ENCODE measurements around the gene ZNF227. TPM values are rescaled to one million over a fixed set of nuclear protein-coding genes. Genes with fewer than 3 reads are reported as not detected.
"Not testable (repeated sequence)": the region's sequence is repeated elsewhere in the genome, so short reads cannot be mapped to it uniquely, and the experiment has no call there.

ZNF227 gene
- 10 to 100 TPM in 11 of 12 donors, not detected in 1; 13.8 to 18.0 (median 15.4) TPM for polyA plus RNA-seq (ENCODE audit: insufficient read length in 12 of 12)
- long read RNA-seq, donor 1, partial matches to known transcripts = 0 of 4 reads
- long read RNA-seq, donor 1, other reads (novel, unspliced or antisense) = 0 of 4 reads
- long read RNA-seq, donor 2, partial matches to known transcripts = 0 of 3 reads
- long read RNA-seq, donor 2, other reads (novel, unspliced or antisense) = 0 of 3 reads
- long read RNA-seq, donor 3, partial matches to known transcripts = 0 of 1 reads
- long read RNA-seq, donor 3, other reads (novel, unspliced or antisense) = 0 of 1 reads
- long read RNA-seq, donor 4 = 0 reads
- long read RNA-seq, donor 5, partial matches to known transcripts = 0 of 1 reads
- long read RNA-seq, donor 5, other reads (novel, unspliced or antisense) = 0 of 1 reads
- long read RNA-seq, donor 6 = 0 reads
- long read RNA-seq, donor 7 = 0 reads
- long read RNA-seq, donor 8, partial matches to known transcripts = 0 of 1 reads
- long read RNA-seq, donor 8, other reads (novel, unspliced or antisense) = 0 of 1 reads
- long read RNA-seq, donor 9 = 0 reads
- long read RNA-seq, donor 10, partial matches to known transcripts = 0 of 1 reads
- long read RNA-seq, donor 10, other reads (novel, unspliced or antisense) = 0 of 1 reads
- long read RNA-seq, donor 11, partial matches to known transcripts = 0 of 1 reads
- long read RNA-seq, donor 11, other reads (novel, unspliced or antisense) = 0 of 1 reads

DNA sequence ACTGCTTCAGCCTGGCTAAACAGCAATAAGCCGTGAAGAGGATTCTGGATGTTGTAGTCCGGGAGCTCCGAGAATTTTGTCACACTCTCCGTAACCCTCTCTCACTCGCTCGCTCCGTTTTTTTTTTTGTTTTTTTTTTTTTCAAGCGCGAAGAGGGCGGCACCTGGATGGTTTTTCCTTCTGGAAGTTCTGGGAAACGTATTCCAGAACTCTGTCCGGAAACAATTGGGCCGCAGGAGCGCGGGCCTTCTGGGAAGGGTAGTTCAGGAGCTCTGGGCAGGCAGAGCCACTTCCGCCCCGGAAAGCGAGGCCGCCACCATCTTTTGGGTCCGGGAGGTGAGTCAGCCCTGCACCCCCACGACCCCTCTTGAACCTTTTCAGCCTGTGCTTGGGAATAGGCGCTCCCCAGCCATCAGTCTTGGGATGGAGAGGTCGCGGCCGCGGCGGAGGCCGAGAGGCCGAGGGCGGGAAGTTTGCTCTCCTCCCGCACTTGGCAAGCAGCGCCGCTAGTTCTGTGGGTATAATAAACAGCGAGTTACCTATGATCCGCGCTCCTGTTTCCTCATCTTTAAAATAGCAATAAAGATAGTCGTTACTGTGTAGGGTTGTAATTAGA is at the start of gene ZNF227:
Gene ZNF227, plus strand, starts transcription at position 283 of the 616 bp plus-strand sequence. CDS start 5,261 bp downstream, outside the sequence.
- peak; percentile 95 for DNase-seq

DNA sequence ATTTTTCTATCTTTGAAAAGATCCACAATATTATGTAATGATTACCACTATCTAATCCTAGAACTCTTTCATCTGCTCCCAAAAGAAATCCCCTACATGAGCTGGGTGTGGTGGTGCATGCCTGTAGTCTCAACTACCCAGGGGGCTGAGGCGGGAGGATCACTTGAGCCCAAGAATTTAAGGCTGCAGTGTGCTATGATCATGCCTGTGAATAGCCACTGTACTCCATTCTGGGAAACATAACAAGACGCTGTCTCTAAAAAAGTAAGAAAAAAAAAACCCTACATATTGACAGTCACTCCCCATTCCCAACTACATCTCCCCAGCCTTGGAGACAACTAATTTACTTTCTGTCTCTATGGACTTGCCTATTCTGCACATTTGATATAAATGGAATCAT is 48.5 kb upstream of the ZNF227 start:
- no peak for DNase-seq

DNA sequence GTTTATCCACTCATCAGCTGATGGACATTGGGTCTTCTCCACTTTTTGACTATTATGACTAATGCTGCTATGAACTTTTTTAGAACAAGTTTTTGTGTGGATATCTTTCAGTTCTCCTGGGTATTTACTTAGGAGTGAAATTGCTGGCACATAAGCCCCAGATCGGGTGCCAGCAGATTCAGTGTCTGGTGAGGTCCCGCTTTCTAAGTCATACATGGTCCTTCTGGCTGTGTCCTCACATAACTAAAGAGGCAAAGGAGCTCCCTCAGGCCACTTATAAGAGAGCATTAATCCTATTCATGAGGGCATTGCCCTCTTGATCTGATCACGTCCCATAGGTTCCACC is 48.0 kb upstream of the ZNF227 start:
- no peak for DNase-seq

DNA sequence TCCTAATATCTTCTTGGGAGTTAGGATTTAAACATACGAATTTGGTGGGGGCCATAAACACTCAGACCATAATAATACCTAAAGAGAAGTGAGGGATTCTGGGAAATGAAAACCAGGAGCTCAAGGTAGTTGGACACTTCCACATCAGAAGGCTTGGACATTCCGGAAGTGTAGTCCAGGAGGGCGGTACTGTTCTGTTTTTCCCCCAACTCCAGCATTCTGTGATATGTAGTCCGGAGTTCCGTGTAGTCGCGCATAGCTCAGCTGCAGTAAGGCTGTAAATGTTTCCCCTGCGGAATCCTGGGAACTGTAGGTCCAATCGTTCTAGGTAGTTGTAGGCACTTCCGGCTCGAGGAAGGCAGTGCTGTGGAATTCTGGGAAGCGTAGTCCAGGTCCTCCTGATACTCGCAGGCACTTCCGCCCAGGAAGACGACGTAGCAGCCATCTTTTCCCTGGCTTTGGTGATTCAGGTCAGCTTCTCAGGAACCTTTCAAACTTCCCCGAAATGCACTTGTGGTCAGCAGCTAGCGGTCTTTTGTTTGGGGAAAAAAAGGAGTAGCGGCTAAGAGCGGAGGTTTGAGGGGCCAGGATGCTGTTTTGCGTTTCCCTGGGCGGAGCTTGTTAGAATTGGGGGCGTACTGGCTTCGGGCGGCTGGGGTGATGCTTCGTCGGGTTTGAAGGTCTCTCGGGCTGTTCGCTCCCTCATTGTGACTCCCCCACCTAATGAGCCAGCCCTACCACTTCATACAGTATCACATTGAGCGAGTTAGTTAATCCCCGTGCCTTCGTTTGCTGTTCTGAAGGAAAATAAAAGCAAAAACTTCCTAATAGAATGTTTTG is 47.4 kb upstream of the ZNF227 start, which contains the start of gene ZNF226:
Gene ZNF226, plus strand, starts transcription at position 428 of the 840 bp plus-strand sequence. CDS start 4,981 bp downstream, outside the sequence.
- DNase-seq = peak; percentile 97

DNA sequence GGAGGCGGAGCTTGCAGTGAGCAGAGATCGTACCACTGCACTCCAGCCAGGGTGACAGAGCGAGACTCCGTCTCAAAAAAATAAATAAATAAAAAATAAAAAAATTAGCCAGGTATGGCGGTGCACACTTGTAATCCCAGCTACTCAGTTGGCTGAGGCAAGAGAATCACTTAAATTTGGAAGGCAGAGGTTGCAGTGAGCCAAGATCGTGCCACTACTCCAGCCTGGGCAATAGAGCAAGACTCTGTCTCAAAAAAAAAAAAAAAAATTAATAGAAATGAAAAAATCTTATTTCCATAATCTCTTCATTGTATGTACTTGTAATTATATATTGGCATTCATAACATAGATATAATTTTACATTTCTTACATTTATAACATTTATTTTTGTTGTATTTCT is 41.7 kb upstream of the ZNF227 start:
- not testable (repeated sequence) for DNase-seq

DNA sequence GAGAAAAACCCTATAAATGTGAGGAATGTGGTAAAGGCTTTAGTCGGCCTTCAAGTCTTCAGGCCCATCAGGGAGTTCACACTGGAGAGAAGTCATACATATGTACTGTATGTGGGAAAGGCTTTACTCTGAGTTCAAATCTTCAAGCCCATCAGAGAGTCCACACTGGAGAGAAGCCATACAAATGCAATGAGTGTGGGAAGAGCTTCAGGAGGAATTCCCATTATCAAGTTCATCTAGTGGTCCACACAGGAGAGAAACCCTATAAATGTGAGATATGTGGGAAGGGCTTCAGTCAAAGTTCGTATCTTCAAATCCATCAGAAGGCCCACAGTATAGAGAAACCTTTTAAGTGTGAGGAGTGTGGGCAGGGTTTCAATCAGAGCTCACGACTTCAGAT is 35.7 kb upstream of the ZNF227 start:
- DNase-seq = no peak

DNA sequence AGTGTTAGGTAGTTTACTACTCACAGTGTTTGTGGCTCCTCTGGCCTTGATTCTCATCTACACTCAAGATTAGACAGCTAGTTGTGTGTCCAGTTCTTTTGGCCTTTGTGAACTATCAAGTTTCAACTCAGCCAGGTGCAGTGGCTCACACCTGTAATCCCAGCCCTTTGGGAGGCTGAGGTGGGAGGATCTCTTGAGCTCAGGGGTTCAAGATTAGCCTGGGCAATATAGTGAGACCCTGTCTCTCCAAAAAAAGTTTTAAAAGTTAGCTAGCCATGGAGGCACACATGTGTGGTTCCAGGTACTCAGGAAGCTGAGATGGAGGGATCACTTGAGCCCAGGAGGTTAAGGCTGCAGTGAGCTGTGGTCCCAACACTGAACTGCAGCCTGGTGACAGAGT is 31.4 kb upstream of the ZNF227 start:
- DNase-seq = no peak

DNA sequence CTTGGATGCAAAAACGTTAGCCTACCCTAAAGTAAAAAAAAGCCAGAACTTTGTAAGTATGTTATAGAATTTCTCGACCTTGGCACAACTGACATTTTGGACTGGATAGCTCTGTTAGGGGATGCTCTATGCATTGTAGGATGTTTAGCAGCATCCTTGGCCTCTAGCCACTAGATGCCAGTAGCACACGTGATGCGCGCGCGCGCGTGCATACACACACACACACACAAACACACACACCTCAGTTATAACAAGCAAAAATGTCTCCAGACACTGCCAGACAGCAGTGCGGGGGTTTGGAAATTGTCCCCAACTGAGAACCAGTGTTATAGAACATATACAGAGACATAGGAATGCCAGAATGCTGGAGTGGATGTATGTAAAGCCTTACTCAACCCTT is 30.2 kb upstream of the ZNF227 start:
- no peak for DNase-seq

DNA sequence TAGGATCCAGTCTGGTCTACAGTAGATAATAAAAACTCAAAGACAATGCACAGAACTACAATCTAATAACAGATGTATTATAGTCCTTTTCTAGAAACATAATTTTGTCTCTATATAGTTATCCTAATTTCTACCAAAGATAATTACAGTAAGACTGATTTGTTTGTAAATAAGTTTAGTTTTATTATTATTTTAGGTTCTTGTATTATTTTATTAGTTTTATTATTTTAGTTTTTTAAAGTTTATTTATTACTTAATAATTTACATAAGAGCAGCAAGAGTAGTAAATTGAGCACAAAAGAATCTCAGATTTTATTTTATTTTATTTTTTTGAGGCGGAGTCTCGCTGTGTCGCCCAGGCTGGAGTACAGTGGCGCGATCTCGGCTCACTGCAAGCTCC is 22.3 kb upstream of the ZNF227 start:
- no peak for DNase-seq

DNA sequence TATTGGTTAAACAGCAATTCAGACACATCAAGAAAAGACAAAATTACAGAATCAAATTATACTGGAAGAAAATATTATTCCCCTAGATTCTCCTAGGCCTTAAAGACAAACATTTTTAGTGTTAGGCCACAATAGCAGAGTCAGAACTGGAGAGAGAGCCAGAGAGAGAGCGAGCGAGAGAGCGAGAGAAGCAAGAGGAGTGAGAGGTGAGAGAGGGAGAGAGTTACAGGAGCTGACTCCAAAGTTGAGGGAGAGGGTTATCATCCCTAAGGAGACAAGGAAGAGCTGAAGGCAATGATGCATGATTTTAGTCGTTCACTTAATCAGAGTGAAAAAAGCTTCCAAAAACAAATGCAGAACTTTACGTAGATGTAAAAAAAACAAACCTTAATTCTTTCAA is 20.2 kb upstream of the ZNF227 start:
- DNase-seq = no peak

DNA sequence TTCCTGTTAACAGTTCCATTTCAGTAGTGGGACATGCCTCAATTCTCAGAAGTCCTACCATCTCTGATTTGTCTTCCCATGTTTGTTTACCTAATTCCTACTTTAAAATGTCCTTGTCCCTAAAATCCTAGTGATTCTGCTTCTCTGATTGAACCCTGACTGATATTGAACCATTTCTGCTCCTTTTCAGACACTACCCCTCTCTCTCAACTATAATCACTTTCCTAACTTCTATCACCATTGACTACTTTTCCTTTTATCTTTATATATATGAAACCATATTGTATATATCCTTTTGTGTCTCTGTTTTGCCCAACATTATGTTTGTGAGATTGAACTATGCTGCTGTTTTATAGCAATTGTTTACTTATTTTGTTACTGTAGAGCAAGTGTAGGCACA is 15.6 kb upstream of the ZNF227 start:
- no peak for DNase-seq

DNA sequence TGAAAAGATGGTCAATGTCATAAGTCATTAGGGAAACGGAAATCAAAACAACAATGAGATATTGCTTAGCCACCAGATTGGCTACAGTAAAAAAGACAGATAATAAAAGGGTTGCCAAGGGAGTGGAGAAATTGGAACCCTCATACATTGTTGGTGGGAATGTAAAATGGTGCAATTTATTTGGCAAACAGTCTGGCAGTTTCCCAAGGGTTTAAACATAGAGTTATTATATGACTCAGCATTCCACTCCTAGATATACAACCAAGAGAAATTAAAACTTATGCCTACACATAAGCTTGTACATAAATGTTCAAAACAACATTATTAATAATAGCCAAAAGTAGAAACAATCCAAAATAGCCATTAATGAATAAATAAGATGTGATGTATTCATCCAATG is 9.9 kb upstream of the ZNF227 start:
- DNase-seq = no peak

DNA sequence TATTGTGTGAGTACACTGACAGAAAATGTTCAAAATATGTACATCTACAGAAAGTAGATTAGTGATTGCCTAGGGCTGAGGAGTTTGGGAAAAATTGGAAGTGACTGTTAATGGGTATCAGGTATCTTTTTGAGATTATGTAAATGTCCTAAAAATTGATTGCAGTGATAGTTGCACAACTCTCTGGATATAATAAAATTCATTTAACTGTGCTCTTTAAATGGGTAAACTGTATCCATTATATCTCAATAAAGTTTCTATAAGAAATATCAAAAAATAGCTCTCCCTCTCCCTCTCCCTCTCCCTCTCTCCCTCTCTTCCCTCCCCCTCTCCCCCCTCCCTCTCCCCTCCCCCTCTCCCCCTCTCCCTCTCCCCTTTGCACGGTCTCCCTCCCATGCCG is 9.4 kb upstream of the ZNF227 start:
- DNase-seq = no peak

DNA sequence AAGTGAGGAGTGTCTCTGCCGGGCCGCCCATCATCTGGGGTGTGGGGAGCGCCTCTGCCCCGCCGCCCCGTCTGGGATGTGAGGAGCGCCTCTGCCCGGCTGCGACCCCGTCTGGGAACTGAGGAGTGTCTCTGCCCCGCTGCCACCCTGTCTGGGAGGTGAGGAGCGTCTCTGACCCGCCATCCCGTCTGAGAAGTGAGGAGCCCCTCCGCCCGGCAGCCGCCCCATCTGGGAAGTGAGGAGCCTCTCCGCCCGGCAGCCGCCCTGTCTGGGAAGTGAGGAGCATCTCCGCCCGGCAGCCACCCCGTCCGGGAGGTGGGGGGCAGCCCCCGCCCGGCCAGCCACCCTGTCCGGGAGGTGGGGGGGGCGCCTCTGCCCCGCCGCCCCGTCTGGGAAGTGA is 8.5 kb upstream of the ZNF227 start:
- DNase-seq = not testable (repeated sequence)

DNA sequence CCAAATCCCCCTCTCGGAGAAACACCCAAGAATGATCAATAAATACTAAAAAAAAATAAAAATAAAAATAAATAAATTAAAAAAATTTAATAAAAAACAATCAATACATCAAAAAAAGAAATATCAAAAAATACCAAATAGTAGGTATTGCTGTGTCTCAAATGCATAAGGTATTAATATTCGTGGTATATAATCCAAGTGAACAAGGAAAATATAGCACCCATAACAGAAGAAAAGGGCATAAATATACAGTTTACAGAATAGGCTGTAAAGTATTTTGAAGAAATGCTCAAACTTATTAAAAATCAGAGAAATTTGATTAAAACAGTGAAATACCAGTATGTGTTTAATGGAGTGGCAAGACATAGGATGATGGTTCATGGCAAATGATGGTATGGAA is 7.6 kb upstream of the ZNF227 start:
- no peak for DNase-seq

DNA sequence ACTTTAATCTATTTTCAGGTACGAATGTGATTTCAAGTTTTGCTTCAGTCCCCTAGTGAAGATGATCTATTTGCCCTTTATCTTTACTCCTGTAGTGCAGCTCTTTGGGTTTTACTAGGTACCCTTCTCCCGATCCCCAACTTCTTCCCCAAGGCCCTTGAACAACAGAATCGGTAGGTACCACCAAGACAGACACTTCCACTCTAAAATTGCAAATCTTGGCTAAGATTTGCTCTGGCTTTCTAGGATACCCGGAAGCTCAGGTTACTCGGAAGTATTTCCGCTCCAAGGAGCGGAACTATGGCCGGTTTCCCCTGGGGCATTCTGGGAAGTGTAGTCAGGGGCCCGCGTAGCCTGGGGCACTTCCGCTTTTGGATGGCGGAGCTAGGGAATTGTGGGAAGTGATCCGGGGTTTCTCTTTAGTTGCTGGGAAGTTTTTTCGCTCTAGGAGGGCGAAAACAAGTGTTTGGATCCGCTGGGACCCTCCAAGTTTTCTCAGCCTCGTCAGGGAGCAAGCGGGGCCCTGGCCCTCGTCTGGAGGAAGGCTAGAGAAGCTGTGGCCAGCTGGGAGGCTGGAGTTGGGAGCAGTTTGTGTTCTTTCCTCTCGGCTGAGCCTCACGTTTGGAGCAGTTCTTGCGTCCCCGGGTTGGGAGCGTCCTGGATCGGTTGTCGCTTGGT is 5.1 kb upstream of the ZNF227 start:
- peak; percentile 93 for DNase-seq

DNA sequence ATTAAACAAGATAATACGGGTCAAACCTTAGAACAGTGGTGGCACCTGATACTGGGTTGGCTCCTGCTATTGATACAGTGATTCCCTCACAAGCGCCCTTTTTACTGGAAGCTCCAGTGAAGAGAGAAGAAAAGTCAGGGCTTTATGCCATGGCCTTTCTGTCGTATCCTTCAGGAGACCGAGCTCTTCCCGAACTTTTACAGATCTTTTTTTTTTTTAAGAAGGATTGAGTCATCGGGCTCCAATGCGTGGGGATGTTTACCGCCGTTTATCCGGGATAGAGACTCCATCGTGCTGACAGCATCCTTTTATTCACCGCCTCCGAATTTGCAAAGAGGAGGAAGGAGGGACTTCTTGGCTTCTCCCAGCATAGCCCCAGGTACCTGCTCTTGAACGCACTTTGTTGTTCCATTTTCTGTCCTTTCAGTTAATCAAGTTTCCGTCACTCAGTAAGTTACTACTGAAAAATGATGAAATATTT is 574 bp downstream of the ZNF227 start:
- DNase-seq = no peak

DNA sequence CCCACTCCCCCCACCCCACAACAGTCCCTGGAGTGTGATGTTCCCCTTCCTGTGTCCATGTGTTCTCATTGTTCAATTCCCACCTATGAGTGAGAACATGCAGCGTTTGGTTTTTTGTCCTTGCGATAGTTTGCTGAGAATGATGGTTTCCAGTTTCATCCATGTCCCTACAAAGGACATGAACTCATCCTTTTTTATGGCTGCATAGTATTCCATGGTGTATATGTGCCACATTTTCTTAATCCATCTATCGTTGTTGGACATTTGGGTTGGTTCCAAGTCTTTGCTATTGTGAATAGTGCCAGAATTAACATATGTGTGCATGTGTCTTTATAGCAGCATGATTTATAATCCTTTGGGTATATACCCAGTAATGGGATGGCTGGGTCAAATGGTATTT is 7.6 kb downstream of the ZNF227 start:
- not testable (repeated sequence) for DNase-seq

DNA sequence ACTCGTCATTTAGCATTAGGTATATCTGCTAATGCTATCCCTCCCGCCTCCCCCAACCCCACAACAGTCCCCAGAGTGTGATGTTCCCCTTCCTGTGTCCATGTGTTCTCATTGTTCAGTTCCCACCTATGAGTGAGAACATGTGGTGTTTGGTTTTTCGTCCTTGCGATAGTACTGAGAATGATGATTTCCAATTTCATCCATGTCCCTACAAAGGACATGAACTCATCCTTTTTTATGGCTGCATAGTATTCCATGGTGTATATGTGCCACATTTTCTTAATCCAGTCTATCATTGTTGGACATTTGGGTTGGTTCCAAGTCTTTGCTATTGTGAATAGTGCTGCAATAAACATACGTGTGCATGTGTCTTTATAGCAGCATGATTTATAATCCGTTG is 8.4 kb downstream of the ZNF227 start:
- DNase-seq = not testable (repeated sequence)

DNA sequence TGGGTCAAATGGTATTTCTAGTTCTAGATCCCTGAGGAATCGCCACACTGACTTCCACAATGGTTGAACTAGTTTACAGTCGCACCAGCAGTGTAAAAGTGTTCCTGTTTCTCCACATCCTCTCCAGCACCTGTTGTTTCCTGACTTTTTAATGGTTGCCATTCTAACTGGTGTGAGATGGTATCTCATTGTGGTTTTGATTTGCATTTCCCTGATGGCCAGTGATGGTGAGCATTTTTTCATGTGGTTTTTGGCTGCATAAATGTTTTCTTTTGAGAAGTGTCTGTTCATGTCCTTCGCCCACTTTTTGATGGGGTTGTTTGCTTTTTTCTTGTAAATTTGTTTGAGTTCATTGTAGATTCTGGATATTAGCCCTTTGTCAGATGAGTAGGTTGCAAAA is 9.0 kb downstream of the ZNF227 start:
- not testable (repeated sequence) for DNase-seq

DNA sequence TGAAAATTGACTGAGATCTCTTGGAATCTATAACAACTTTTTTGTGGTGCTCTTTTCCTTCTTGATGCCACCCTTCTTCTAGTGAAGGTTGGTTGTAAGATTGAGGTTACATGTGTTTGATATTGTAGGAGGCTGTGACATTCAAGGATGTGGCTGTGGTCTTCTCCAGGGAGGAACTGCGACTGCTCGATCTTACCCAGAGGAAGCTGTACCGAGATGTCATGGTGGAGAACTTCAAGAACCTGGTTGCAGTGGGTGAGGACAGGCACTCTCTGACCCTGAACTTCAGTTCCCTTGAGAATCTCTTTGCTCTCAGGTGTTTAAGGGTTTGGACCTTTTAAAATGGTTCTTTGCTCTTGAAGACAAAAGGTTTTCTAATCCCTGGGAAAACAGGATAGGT is 16.0 kb downstream of the ZNF227 start:
- DNase-seq = no peak

Measured in muscle of arm (tissue), 14 donors.